K562 (cell line): ENCODE measurements around the gene STX12.
"Not testable (repeated sequence)": the region's sequence is repeated elsewhere in the genome, so short reads cannot be mapped to it uniquely, and the experiment has no call there.

Source experiments
- ADNP ChIP-seq: fragments of 200-800 bp; sonication (Bioruptor generic); IDR thresholded peaks from 2 replicates; pipeline ENCODE4 v1.6.1; 2016; ENCODE audit warnings: missing genetic modification characterization, missing compliant biosample characterization
- EZH2 ChIP-seq: IDR thresholded peaks from 2 replicates; pipeline ENCODE4 v1.6.1; 2012; ENCODE audit warnings: low read depth, mild to moderate bottlenecking, inconsistent platforms, low read length, borderline replicate concordance
- MXI1 ChIP-seq: IDR thresholded peaks from 2 replicates; pipeline ENCODE4 v1.6.1; 2011; ENCODE audit warnings: low read depth, mild to moderate bottlenecking, improper control_type of control experiment, low read length
- MYBL2 ChIP-seq, 2 experiments: fragments of 450-650 bp in 1 of 2; sonication (generic) in 1 of 2; formaldehyde crosslinking in 1 of 2; IDR thresholded peaks; 2 replicates each; pipeline versions ENCODE4 v1.6.1 to v1.8.1; 2017 to 2022; ENCODE audit warnings: borderline replicate concordance in 1 of 2, inconsistent platforms in 1 of 2, low read depth in 1 of 2, mild to moderate bottlenecking in 1 of 2, missing genetic modification reagents in 1 of 2, moderate library complexity in 1 of 2
- NCOA4 ChIP-seq: fragments of 450-650 bp; IDR thresholded peaks from 2 replicates; pipeline ENCODE4 v1.6.1; 2018; ENCODE audit warnings: mild to moderate bottlenecking; ENCODE audit not compliant: partially characterized antibody
- ZBTB7A ChIP-seq: IDR thresholded peaks from 2 replicates; pipeline ENCODE4 v1.6.1; 2011; ENCODE audit warnings: low read depth, mild to moderate bottlenecking, low read length, moderate library complexity, borderline replicate concordance; ENCODE audit not compliant: control insufficient read depth
- ZNF253 ChIP-seq: fragments of 250-450 bp; sonication (Bioruptor Pico); conservative IDR thresholded peaks from 2 replicates; pipeline ENCODE4 v1.6.1; 2021; ENCODE audit warnings: mild to moderate bottlenecking
- ZNF280B ChIP-seq: fragments of 250-450 bp; sonication (Bioruptor Pico); IDR thresholded peaks from 2 replicates; pipeline ENCODE4 v1.5.1; 2021; ENCODE audit warnings: mild to moderate bottlenecking
- TF ChIP-seq, protein P1 (sequence below): sonication (generic); IDR thresholded peaks from 2 replicates; pipeline ENCODE4 v1.6.1; 2016
- TF ChIP-seq, protein P2 (sequence below): fragments of 250-450 bp; sonication (Bioruptor Pico); IDR thresholded peaks from 2 replicates; pipeline ENCODE4 v1.5.0; 2022; ENCODE audit warnings: mild to moderate bottlenecking

GRCh38 chr1:27790270-27790669 is 17.3 kb downstream of the STX12 start:
- not testable (repeated sequence) for TF ChIP-seq ZBTB7A; NCOA4; ADNP (tag); MXI1; ZNF253 (CRISPR knock-in tag); ZNF280B (CRISPR knock-in tag); EZH2; MYBL2 (IDR thresholded peaks at IDR 0.05; ENCODE audit: low read depth); MYBL2 (CRISPR knock-in tag; IDR thresholded peaks at IDR 0.05; ENCODE audit: borderline replicate concordance)
- TF ChIP-seq, protein P1, sequence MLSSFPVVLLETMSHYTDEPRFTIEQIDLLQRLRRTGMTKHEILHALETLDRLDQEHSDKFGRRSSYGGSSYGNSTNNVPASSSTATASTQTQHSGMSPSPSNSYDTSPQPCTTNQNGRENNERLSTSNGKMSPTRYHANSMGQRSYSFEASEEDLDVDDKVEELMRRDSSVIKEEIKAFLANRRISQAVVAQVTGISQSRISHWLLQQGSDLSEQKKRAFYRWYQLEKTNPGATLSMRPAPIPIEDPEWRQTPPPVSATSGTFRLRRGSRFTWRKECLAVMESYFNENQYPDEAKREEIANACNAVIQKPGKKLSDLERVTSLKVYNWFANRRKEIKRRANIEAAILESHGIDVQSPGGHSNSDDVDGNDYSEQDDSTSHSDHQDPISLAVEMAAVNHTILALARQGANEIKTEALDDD: not testable (repeated sequence)
- TF ChIP-seq, protein P2, sequence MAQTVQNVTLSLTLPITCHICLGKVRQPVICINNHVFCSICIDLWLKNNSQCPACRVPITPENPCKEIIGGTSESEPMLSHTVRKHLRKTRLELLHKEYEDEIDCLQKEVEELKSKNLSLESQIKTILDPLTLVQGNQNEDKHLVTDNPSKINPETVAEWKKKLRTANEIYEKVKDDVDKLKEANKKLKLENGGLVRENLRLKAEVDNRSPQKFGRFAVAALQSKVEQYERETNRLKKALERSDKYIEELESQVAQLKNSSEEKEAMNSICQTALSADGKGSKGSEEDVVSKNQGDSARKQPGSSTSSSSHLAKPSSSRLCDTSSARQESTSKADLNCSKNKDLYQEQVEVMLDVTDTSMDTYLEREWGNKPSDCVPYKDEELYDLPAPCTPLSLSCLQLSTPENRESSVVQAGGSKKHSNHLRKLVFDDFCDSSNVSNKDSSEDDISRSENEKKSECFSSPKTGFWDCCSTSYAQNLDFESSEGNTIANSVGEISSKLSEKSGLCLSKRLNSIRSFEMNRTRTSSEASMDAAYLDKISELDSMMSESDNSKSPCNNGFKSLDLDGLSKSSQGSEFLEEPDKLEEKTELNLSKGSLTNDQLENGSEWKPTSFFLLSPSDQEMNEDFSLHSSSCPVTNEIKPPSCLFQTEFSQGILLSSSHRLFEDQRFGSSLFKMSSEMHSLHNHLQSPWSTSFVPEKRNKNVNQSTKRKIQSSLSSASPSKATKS: not testable (repeated sequence)
